ENCODE measurements around the gene RABAC1. TPM values are rescaled to one million over a fixed set of nuclear protein-coding genes. Genes with fewer than 3 reads are reported as not detected.
"Not testable (repeated sequence)": the region's sequence is repeated elsewhere in the genome, so short reads cannot be mapped to it uniquely, and the experiment has no call there.

RABAC1 gene
- total RNA-seq, 2 donors from 2014 or later: 177 to 196 TPM

GRCh38 chr19:41991925-41992569 lies 32.9 kb upstream of the RABAC1 start:
- DNase-seq; ATAC-seq; intact Hi-C loops (cut with DNase I, micrococcal nuclease): not testable (repeated sequence)

DNA sequence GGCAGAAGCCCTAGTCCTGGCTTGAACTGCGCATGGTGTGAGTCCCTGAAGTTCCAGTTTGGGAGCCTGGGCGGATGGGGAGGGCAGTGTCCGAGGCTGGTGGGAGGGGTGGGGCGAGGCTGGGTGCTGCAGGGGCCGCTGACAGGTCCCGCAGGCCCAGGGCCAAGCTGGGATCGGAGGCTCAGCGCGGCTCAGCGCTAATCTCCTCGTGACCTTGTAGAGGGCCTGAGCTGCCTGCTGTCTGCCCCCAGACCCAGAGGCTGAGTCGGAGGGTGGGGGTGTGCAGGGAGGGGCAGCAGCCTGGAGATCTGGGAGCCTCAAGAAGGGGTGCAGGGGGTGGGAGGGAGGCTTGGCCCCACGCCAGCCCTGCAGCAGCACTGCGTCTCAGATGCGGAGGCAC lies 31.9 kb upstream of the RABAC1 start:
- ATAC-seq: no peak
- intact Hi-C loops (cut with DNase I, micrococcal nuclease): no loop called here

GRCh38 chr19:41990615-41991014 lies 31.5 kb upstream of the RABAC1 start:
- ATAC-seq (no peak), DNase-seq (no peak)
- intact Hi-C loops (cut with DNase I, micrococcal nuclease): no loop called here

More for the DNA sequence above, 31.9 kb upstream of the RABAC1 start:
- no peak for DNase-seq

GRCh38 chr19:41990028-41990427 lies 30.9 kb upstream of the RABAC1 start:
- intact Hi-C loops (cut with DNase I, micrococcal nuclease): no loop called here
- no peak for ATAC-seq
- DNase-seq: no peak

DNA sequence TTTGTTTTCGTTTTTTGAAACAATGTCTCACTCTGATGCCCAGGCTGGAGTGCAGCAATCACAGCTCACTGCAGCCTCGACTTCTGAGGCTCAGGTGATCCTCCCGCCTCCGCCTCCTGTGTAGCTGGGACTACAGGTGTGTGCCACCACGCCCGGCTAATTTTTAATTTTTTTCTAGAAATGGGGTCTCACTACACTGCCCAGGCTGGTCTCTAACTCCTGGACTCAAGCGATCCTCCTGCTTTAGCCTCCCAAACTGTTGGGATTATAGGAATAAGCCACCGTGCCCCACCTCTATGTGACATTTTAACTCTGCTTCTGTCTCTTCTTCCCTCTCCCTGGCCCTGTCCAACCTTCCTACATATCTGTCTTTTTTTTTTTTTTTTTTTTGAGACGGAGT lies 29.8 kb upstream of the RABAC1 start:
- ATAC-seq (no peak), DNase-seq (no peak)
- intact Hi-C loops (cut with DNase I, micrococcal nuclease): no loop called here

DNA sequence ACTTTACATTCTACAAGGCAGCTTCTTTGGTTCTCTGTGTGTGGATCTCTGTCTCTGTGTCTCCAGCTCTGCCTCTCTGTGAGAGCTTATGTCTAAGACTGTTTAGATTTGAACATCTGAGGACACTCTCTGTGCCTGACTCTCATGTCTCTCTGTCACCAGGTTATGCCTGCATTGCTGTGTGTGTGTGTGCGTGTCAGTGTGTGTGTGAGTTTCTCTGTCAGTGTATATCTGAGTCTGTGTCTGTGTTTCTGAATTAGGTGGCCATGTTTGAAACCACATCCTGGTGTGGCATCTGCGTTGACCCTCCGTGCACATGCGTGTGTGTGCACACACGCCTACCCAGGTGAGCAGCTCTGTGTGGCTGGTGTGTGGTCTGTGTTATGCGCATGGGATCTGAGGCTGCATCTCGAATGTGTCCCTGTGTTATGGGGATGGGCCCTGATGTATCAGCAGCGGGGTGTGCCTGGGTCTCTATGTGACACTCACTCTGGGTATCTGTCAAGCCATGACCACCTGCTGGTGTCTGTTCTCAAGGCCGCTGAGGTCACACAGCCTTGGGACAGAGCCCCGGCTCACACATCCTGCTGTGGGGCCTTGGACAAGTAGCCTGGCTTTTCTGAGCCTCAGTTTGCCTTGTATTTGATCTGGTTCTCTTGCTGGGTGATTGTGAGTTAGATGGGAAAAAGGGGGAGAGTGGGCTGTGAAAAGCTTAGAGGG lies 28.2 kb upstream of the RABAC1 start:
- no peak for ATAC-seq
- intact Hi-C loops (cut with DNase I, micrococcal nuclease): no loop called here

DNA sequence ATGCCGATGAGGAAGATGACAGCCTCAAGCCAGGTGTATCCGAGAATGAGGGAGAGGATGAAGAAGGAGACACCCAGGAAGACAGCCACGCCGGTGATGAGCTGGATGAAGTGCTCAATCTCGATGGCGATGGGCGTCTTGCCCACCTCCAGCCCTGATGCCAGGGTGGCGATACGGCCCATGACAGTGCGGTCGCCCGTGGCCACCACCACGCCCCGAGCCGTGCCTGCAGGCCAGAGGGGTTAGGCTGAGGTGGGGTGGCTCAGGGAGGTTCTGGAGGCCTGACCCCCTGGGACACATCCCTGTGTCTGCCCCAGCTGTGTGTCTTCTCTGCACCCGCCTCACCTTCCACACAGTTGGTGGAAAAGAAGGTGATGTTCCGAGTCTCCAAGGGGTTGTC lies 25.8 kb upstream of the RABAC1 start:
- intact Hi-C loops (cut with DNase I, micrococcal nuclease): no loop called here
- ATAC-seq (no peak), DNase-seq (no peak)

More for the DNA sequence above, 28.2 kb upstream of the RABAC1 start:
- DNase-seq: no peak

GRCh38 chr19:41981724-41982123 lies 22.6 kb upstream of the RABAC1 start:
- ATAC-seq (no peak), DNase-seq (no peak)
- intact Hi-C loops (cut with DNase I, micrococcal nuclease): no loop called here

GRCh38 chr19:41978470-41978869 lies 19.3 kb upstream of the RABAC1 start:
- ATAC-seq: no peak
- intact Hi-C loops (cut with DNase I, micrococcal nuclease): no loop called here
- DNase-seq: no peak

GRCh38 chr19:41977916-41978315 lies 18.8 kb upstream of the RABAC1 start:
- DNase-seq (no peak), ATAC-seq (no peak)
- intact Hi-C loops (cut with DNase I, micrococcal nuclease): no loop called here

- ATAC-seq: no peak
- intact Hi-C loops (cut with DNase I, micrococcal nuclease): no loop called here
- DNase-seq: no peak
These were observed 15.5 kb upstream of the RABAC1 start for GRCh38 chr19:41974652-41975051.

DNA sequence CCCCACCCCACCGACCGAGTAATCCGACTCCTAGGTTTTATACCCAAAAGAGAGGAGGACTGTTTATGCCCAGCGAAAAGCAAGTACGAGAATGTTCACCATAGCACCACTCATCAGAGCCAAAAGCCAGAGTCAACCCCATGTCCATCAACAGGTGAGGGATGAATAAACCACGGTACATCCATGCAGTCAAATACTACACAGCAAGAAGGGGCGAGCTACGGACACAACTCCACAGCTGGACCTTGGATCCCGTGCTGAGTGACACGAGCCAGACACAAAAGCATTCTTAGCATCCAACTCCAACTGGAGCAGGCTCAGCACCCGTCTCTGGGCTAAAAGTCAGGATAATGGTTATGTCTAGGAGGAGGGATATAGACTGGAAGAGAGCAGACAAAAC lies 12.2 kb upstream of the RABAC1 start:
- ATAC-seq (no peak), DNase-seq (no peak)
- intact Hi-C loops (cut with DNase I, micrococcal nuclease): no loop called here

GRCh38 chr19:41969772-41970458 lies 10.8 kb upstream of the RABAC1 start:
- DNase-seq (no peak), ATAC-seq (no peak)
- intact Hi-C loops (cut with DNase I, micrococcal nuclease): no loop called here

DNA sequence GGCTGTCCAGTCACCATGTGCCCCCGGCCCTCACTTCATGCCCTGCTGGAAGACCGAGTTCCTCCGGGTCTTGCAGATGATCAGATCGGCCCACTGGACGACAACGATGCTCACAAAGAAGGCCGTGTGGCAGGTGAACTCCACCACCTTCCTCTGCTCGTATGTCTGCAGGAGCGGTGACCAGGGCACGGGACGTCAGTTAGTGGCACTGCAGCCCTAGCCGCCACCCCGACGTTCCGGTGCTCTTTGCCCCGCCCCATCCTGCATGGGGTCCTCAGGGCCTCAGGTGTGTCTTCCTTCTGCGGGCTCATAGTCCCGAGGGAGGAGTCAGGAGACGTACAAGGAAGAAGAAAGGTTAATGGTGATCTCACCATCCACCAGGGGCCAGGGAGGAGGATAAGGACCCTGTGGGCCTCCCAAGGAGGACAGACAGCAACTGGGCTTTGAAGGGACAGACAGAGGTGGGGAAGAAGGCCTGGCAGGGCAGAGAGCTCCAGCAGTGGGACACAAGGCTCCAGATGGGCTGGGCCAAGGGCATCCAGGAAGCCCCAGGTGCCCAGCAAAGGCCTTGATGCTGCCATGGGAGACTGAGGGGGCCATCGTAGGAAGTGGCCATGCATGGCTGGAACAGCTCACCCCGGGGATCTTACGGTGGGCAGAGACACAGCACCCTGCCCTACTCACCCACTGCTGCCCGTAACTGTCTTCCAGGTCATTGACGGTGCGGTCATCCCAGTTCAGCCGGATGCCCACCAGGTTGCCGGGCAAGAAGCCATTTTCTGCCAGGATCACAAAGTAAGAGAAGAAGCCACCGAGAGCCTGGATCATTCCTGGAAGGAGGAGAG lies 9.9 kb upstream of the RABAC1 start:
- DNase-seq (no peak), ATAC-seq (peak; percentile 66)

DNA sequence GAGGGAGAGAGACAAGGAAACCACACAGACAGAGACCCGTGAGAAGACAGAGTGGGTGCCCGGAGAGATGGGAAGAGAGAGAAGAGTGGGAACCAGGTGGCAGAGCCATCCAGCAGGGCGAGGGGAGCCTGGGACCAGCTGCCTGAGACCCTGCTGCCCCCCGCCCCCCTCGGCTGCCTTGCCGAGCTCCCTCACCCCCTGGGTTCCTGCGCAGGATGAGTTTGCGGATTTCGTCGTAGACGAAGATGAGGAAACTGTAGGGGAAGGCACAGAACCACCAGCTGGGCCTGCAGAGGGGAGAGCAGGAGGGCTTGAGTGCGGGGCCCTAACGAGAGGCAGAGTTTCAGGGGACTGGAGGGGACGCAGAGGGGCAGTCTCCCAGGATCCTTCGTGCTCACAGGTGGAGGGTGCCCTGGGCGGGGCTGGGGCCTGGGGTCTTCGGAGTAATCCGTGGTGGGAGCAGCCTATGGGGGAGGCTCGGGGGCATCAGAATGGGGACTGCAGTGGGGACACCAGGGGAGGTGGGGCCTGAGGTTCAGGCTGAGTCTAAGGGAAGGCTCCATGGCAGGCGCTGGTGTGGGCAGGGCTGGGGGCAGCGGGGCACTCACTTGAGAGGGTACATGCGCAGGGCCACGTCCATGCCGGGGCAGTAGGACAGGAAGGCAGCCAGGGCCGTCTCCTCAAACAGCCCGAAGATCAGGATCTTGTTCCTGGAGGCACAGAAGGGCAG lies 8.1 kb upstream of the RABAC1 start:
- ATAC-seq: no peak
- intact Hi-C loops (cut with DNase I, micrococcal nuclease): no loop called here
- DNase-seq: no peak

More for the DNA sequence above, 9.9 kb upstream of the RABAC1 start:
- intact Hi-C loops (cut with DNase I, micrococcal nuclease): no loop called here

GRCh38 chr19:41965106-41965505 lies 6.0 kb upstream of the RABAC1 start:
- DNase-seq: no peak
- intact Hi-C loops (cut with DNase I, micrococcal nuclease): no loop called here
- no peak for ATAC-seq

DNA sequence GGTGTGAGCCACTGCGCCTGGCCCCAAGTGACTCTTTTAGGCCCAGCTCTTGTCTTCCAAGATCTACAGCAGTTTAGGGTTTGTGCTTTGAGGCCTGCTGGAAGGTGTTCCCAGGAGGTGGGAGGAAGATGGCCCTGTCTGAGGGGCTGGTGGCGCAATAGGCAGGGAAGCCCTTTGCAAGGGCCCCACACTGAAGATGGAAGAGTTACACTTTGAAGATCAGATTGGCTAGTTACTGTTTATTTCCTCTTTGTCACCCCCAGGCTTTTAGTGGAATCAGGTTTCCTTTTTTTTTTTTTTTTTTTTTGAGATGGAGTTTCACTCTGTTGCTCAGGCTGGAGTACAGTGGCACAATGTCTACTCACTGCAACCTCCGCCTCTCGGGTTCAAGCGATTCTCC lies 1.9 kb upstream of the RABAC1 start:
- ATAC-seq: no peak
- no peak for DNase-seq
- intact Hi-C loops (cut with DNase I, micrococcal nuclease): no loop called here

DNA sequence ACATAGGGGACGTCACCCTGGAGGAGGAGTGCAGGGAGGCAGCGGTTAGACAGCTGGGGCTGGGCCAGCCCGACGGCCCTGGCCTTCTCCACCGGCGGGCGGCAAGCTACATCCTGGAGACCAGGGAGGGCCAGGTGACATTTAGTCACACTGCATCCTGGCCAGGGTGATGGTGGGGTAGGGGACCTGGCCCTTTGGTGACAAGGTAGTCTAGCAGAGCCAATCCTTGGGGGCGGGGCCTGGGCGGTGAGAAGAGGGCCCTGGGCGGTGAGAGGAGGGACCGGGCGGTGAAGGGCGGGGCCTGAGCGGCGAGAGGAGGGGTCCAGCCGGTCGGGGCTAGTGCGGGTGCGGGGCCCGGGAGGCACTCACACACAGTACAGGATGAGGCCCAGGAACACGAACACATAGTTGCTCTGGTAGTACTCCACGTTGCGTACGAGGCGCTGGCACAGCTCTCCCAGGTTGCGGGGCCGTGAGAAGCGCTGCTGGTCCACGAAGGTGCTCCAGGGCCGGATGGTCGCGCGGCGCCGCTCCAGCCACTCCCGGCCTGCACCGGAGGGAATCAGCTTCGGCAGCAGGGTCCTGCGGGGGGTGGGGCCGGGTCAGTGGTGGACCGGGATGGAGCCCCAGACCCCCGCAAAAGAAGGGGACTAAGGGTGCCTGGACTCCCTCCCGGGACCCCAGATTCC lies 610 bp downstream of the RABAC1 start:
- intact Hi-C loops (cut with DNase I, micrococcal nuclease): loop anchor here in 1 of 2 donors (10.0 kb wide), 1 partner anchor 84 kb away; the partner anchor contains the start of gene CD79A
- ATAC-seq (peak; percentile 72), DNase-seq (peak; percentile 95 to 97)

Measured in left colon (tissue), 2 donors.